ENCODE measurements around the gene TRAF2.

Gene TRAF2

GRCh38 chr9:136857581-136858412 is 28.5 kb upstream of the TRAF2 start:
- ATAC-seq = no peak

DNA sequence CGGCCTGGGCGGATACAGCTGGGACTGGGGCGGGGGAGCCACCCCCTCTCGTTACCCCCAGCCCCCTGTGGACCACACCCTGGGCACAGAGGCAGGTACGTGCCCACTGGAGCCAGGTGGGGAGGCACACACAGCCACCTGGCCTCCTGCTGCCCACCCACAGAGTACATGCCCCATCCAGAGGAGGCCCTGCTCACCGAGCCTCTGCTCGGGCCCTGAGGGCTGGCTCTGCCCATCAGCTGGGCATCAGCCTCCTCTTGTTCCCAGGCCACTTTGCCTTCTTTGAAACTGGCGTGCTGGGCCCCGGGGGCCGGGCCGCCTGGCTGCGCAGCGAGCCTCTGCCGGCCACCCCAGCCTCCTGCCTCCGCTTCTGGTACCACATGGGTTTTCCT is 27.9 kb upstream of the TRAF2 start:
- peak; percentile 4 for ATAC-seq
- TF ChIP-seq BACH2 (CRISPR knock-in tag; IDR thresholded peaks at IDR 0.05; ENCODE audit: borderline replicate concordance) (no peak), ZNF70 (CRISPR knock-in tag; IDR thresholded peaks at IDR 0.05) (no peak), ZFP3 (CRISPR knock-in tag; IDR thresholded peaks at IDR 0.05) (no peak), RARB (CRISPR knock-in tag; IDR thresholded peaks at IDR 0.05) (no peak), ZNF565 (CRISPR knock-in tag; conservative IDR thresholded peaks at IDR 0.05; ENCODE audit: low read depth) (no peak), ZNF8 (CRISPR knock-in tag; IDR thresholded peaks at IDR 0.05) (no peak), ESRRG (CRISPR knock-in tag; IDR thresholded peaks at IDR 0.05) (no peak), OSR1 (CRISPR knock-in tag; IDR thresholded peaks at IDR 0.05) (no peak)
- TF ChIP-seq, protein P1, sequence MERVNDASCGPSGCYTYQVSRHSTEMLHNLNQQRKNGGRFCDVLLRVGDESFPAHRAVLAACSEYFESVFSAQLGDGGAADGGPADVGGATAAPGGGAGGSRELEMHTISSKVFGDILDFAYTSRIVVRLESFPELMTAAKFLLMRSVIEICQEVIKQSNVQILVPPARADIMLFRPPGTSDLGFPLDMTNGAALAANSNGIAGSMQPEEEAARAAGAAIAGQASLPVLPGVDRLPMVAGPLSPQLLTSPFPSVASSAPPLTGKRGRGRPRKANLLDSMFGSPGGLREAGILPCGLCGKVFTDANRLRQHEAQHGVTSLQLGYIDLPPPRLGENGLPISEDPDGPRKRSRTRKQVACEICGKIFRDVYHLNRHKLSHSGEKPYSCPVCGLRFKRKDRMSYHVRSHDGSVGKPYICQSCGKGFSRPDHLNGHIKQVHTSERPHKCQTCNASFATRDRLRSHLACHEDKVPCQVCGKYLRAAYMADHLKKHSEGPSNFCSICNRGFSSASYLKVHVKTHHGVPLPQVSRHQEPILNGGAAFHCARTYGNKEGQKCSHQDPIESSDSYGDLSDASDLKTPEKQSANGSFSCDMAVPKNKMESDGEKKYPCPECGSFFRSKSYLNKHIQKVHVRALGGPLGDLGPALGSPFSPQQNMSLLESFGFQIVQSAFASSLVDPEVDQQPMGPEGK (CRISPR knock-in tag; IDR thresholded peaks at IDR 0.05; ENCODE audit: borderline replicate concordance) = no peak
- TF ChIP-seq, protein P2, sequence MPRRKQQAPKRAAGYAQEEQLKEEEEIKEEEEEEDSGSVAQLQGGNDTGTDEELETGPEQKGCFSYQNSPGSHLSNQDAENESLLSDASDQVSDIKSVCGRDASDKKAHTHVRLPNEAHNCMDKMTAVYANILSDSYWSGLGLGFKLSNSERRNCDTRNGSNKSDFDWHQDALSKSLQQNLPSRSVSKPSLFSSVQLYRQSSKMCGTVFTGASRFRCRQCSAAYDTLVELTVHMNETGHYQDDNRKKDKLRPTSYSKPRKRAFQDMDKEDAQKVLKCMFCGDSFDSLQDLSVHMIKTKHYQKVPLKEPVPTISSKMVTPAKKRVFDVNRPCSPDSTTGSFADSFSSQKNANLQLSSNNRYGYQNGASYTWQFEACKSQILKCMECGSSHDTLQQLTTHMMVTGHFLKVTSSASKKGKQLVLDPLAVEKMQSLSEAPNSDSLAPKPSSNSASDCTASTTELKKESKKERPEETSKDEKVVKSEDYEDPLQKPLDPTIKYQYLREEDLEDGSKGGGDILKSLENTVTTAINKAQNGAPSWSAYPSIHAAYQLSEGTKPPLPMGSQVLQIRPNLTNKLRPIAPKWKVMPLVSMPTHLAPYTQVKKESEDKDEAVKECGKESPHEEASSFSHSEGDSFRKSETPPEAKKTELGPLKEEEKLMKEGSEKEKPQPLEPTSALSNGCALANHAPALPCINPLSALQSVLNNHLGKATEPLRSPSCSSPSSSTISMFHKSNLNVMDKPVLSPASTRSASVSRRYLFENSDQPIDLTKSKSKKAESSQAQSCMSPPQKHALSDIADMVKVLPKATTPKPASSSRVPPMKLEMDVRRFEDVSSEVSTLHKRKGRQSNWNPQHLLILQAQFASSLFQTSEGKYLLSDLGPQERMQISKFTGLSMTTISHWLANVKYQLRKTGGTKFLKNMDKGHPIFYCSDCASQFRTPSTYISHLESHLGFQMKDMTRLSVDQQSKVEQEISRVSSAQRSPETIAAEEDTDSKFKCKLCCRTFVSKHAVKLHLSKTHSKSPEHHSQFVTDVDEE (CRISPR knock-in tag; IDR thresholded peaks at IDR 0.05) = no peak

More at GRCh38 chr9:136857581-136858412, 28.5 kb upstream of the TRAF2 start:
- TF ChIP-seq, protein P1 (CRISPR knock-in tag; IDR thresholded peaks at IDR 0.05; ENCODE audit: borderline replicate concordance) = no peak
- TF ChIP-seq SNAI2 (CRISPR knock-in tag; IDR thresholded peaks at IDR 0.05) = no peak
- no peak for TF ChIP-seq TOX (CRISPR knock-in tag; IDR thresholded peaks at IDR 0.05; ENCODE audit: borderline replicate concordance)

- ATAC-seq = peak; percentile 77
- TF ChIP-seq, protein P3, sequence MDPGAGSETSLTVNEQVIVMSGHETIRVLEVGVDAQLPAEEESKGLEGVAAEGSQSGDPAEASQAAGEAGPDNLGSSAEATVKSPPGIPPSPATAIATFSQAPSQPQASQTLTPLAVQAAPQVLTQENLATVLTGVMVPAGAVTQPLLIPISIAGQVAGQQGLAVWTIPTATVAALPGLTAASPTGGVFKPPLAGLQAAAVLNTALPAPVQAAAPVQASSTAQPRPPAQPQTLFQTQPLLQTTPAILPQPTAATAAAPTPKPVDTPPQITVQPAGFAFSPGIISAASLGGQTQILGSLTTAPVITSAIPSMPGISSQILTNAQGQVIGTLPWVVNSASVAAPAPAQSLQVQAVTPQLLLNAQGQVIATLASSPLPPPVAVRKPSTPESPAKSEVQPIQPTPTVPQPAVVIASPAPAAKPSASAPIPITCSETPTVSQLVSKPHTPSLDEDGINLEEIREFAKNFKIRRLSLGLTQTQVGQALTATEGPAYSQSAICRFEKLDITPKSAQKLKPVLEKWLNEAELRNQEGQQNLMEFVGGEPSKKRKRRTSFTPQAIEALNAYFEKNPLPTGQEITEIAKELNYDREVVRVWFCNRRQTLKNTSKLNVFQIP (CRISPR knock-in tag; IDR thresholded peaks at IDR 0.05; ENCODE audit: borderline replicate concordance, low read depth) = no peak
- TF ChIP-seq, protein P1 (CRISPR knock-in tag; IDR thresholded peaks at IDR 0.05; ENCODE audit: borderline replicate concordance) = no peak
- TF ChIP-seq, protein P2 (CRISPR knock-in tag; IDR thresholded peaks at IDR 0.05) = no peak
- TF ChIP-seq ZNF565 (CRISPR knock-in tag; conservative IDR thresholded peaks at IDR 0.05; ENCODE audit: low read depth) (no peak), CREB5 (CRISPR knock-in tag; IDR thresholded peaks at IDR 0.05; ENCODE audit: low read depth) (no peak), ZC3H10 (CRISPR knock-in tag; IDR thresholded peaks at IDR 0.05) (no peak), CSDC2 (CRISPR knock-in tag; IDR thresholded peaks at IDR 0.05) (no peak), ZFP3 (CRISPR knock-in tag; IDR thresholded peaks at IDR 0.05) (no peak), ISL1 (CRISPR knock-in tag; IDR thresholded peaks at IDR 0.05) (no peak)
- TF ChIP-seq, protein P4, sequence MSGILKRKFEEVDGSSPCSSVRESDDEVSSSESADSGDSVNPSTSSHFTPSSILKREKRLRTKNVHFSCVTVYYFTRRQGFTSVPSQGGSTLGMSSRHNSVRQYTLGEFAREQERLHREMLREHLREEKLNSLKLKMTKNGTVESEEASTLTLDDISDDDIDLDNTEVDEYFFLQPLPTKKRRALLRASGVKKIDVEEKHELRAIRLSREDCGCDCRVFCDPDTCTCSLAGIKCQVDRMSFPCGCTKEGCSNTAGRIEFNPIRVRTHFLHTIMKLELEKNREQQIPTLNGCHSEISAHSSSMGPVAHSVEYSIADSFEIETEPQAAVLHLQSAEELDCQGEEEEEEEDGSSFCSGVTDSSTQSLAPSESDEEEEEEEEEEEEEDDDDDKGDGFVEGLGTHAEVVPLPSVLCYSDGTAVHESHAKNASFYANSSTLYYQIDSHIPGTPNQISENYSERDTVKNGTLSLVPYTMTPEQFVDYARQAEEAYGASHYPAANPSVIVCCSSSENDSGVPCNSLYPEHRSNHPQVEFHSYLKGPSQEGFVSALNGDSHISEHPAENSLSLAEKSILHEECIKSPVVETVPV (CRISPR knock-in tag; IDR thresholded peaks at IDR 0.05) = no peak
These were observed 27.2 kb upstream of the TRAF2 start for GRCh38 chr9:136858844-136859757.
